Transverse colon (tissue), 4 donors: Measurements from ENCODE around the gene GINS1.

Experiments used
- POLR2A ChIP-seq: fragments of 450-650 bp; IDR thresholded peaks from one replicate; pipeline ENCODE4 v1.6.1; 2016; ENCODE audit warnings: antibody characterized with exemption, mild to moderate bottlenecking, moderate library complexity
- POLR2AphosphoS5 ChIP-seq, 3 donors: sonication (generic); formaldehyde crosslinking; IDR thresholded peaks; one replicate each; pipeline ENCODE4 v1.6.1; 2016; ENCODE audit warnings: antibody characterized with exemption in 3 of 3
- TF ChIP-seq, protein P1 (sequence below), 5 experiments: fragments of 200-600 bp in 3 of 5; fragments of 450-650 bp in 2 of 5; sonication (generic) in 3 of 5; IDR thresholded peaks; 1 replicate in 2 of 5; 2 replicates in 3 of 5; pipeline ENCODE4 v1.5.1; 2016 to 2017; ENCODE audit warnings: antibody characterized with exemption in 5 of 5, inconsistent platforms in 3 of 5, mild to moderate bottlenecking in 2 of 5, moderate library complexity in 1 of 5

DNA sequence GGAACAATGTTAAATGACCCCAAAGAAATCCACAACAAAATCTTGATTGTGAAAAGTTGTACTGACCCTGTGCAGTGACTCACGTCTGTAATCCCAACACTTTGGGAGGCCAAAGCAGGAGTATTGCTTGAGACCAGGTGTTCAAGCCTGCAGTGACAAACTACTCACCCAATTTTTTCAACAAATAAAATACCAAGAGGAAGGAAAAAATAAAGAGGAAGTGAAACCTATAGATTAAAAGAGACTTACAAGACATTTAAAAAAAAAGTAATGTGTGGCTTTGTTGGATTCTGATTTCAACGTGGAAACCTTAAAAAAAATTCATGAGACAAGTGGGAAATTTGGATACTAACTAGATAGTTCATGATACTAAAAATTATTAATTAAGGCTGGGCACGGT is 31.9 kb downstream of the GINS1 start:
- TF ChIP-seq, protein P1, sequence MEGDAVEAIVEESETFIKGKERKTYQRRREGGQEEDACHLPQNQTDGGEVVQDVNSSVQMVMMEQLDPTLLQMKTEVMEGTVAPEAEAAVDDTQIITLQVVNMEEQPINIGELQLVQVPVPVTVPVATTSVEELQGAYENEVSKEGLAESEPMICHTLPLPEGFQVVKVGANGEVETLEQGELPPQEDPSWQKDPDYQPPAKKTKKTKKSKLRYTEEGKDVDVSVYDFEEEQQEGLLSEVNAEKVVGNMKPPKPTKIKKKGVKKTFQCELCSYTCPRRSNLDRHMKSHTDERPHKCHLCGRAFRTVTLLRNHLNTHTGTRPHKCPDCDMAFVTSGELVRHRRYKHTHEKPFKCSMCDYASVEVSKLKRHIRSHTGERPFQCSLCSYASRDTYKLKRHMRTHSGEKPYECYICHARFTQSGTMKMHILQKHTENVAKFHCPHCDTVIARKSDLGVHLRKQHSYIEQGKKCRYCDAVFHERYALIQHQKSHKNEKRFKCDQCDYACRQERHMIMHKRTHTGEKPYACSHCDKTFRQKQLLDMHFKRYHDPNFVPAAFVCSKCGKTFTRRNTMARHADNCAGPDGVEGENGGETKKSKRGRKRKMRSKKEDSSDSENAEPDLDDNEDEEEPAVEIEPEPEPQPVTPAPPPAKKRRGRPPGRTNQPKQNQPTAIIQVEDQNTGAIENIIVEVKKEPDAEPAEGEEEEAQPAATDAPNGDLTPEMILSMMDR (IDR thresholded peaks at IDR 0.05) = no peak
- TF ChIP-seq POLR2A = no peak
- TF ChIP-seq POLR2AphosphoS5 (IDR thresholded peaks at IDR 0.05) = no peak
